LNCaP clone FGC (cell line): ENCODE measurements around the gene TCF15.
A peak's percentile ranks its signal among the peaks of the same experiment; 100 is the strongest.

ENCODE experiments used
- DNase-seq: peaks from one replicate; pipeline ENCODE4 v3.0.0-alpha.2; 2011; ENCODE audit warnings: low read depth
- H3K4me3 ChIP-seq: 2 replicates; pipeline ENCODE4 v1.5.1; 2011; ENCODE audit warnings: mild to moderate bottlenecking, low read depth, low read length, control low read depth
- CTCF ChIP-seq: IDR thresholded peaks from 2 replicates; pipeline ENCODE4 v1.5.1; 2012; ENCODE audit warnings: mild to moderate bottlenecking; ENCODE audit not compliant: control insufficient read depth, insufficient read depth; ENCODE audit errors: extremely low read depth

Gene TCF15

GRCh38 chr20:610130-611046 is at the start of gene TCF15:
TCF15 (minus strand) TSS chr20:610309; CDS start chr20:610237, 72 bp downstream.
- DNase-seq, result no peak

GRCh38 chr20:658731-659291 is 48.7 kb upstream of the TCF15 start:
- H3K4me3 ChIP-seq, result no peak overlapping the region
- no peak for DNase-seq

More at GRCh38 chr20:610130-611046, at the start of gene TCF15:
- no peak within 1 kb of the TSS for H3K4me3 ChIP-seq
- no peak for TF ChIP-seq CTCF

DNA sequence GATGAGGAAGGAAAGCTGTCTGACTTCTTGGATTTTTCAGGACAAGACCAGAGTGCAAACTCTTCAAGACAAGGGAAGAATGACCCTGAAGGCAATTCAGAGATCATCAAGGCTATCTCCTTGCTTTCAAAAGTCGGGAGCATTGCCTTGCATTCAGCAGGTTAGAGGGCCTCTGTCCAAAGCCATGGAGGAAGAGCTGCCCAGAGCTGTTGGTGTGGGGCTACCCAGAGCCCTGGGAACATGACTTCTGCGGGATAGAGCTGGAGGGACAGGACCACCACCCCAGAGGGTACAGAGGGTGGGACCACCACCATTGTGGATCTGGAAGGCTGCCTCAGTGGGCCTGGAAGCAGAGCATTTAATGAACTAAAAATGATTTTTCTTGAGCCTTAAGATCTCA is 48.1 kb upstream of the TCF15 start:
- H3K4me3 ChIP-seq, result no peak overlapping the region
- TF ChIP-seq CTCF, result no peak
- no peak for DNase-seq

More at GRCh38 chr20:658731-659291, 48.7 kb upstream of the TCF15 start:
- TF ChIP-seq CTCF, result no peak

- DNase-seq, result no peak
Observed at GRCh38 chr20:655726-656624, 45.9 kb upstream of the TCF15 start.

GRCh38 chr20:654417-654750 is 44.3 kb upstream of the TCF15 start:
- TF ChIP-seq CTCF, result no peak
- DNase-seq, result no peak

More at GRCh38 chr20:655726-656624, 45.9 kb upstream of the TCF15 start:
- no peak overlapping the region for H3K4me3 ChIP-seq
- TF ChIP-seq CTCF, result no peak

GRCh38 chr20:653590-654416 is 43.7 kb upstream of the TCF15 start:
- H3K4me3 ChIP-seq, result peak overlapping the region; percentile 90
- DNase-seq, result no peak
- TF ChIP-seq CTCF, result no peak

More at GRCh38 chr20:654417-654750, 44.3 kb upstream of the TCF15 start:
- H3K4me3 ChIP-seq, result no peak overlapping the region
